Measurements from ENCODE around the gene ST7. TPM values are rescaled to one million over a fixed set of nuclear protein-coding genes. Genes with fewer than 3 reads are reported as not detected.

Gene ST7
- total RNA-seq, 1 donor, result 19.9 TPM

DNA sequence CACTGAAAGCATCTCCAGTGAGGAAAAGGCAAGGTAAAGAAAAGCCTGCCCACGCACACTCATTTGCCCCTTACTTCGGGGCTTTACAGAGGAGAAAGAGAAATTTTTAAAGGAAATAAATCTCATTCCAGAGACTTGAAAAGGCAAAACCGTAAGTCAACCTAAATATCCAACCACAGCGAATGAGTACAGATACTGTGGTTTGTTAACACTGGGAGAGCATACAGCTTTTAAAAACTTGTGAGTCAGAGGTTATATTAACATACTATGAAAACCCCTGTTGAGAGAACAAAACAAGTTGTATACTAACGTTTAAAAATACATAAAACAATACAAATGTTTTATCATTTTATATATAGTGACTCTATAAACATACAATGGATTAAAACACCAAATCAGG is 28.6 kb upstream of the ST7 start:
- Histone ChIP-seq H3K27me3 (ENCODE audit: insufficient read depth, low read length) (peaks cover 19% of the 10 kb centered on the region), H3K4me1 (ENCODE audit: insufficient read depth, low read length) (peaks cover 5% of the 10 kb centered on the region), H3K79me2 (ENCODE audit: insufficient read depth, low read length) (no peaks in the 10 kb centered on the region), H3K4me3 (ENCODE audit: insufficient read depth, low read length) (no peak overlapping the region), H3K4me2 (ENCODE audit: insufficient read depth, low read length) (peak overlapping the region; percentile 38), H3K36me3 (ENCODE audit: insufficient read depth, low read length) (no peaks in the 10 kb centered on the region), H3K9me3 (ENCODE audit: low read depth, low read length) (no peaks in the 10 kb centered on the region), H2AFZ (ENCODE audit: low read length) (no peak overlapping the region), H3K27ac (ENCODE audit: low read depth, low read length) (no peak overlapping the region), H4K20me1 (ENCODE audit: insufficient read depth, low read length) (peaks cover 2% of the 10 kb centered on the region)
- DNase-seq (ENCODE audit: insufficient read length, low spot score, missing footprints), result peak; percentile 54
- TF ChIP-seq, protein P1, sequence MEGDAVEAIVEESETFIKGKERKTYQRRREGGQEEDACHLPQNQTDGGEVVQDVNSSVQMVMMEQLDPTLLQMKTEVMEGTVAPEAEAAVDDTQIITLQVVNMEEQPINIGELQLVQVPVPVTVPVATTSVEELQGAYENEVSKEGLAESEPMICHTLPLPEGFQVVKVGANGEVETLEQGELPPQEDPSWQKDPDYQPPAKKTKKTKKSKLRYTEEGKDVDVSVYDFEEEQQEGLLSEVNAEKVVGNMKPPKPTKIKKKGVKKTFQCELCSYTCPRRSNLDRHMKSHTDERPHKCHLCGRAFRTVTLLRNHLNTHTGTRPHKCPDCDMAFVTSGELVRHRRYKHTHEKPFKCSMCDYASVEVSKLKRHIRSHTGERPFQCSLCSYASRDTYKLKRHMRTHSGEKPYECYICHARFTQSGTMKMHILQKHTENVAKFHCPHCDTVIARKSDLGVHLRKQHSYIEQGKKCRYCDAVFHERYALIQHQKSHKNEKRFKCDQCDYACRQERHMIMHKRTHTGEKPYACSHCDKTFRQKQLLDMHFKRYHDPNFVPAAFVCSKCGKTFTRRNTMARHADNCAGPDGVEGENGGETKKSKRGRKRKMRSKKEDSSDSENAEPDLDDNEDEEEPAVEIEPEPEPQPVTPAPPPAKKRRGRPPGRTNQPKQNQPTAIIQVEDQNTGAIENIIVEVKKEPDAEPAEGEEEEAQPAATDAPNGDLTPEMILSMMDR (IDR thresholded peaks at IDR 0.05; ENCODE audit: extremely low read depth, low read depth, low read length), result no peak

DNA sequence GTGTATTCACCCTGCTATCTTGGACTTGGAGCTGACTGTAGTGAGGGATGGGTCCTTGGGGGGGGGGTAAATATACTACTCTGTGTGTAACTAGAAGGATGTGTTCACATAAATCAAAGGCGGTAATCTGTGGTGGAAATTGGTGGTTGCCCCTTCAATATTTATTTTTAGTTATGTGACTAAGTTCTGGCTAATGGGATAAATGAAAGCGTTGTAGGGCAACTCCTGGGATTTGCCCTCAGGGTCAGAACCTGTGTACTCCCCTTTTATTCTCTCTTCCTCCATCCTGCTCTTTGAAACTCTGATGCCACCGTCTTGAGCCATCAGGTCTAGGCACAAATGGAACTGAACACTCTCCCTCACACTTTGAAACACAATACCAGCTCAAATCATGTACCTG is 24.3 kb upstream of the ST7 start:
- Histone ChIP-seq H3K36me3 (ENCODE audit: insufficient read depth, low read length) (no peaks in the 10 kb centered on the region), H4K20me1 (ENCODE audit: insufficient read depth, low read length) (no peaks in the 10 kb centered on the region), H3K4me3 (ENCODE audit: insufficient read depth, low read length) (no peak overlapping the region), H3K79me2 (ENCODE audit: insufficient read depth, low read length) (no peaks in the 10 kb centered on the region), H2AFZ (ENCODE audit: low read length) (no peak overlapping the region), H3K4me2 (ENCODE audit: insufficient read depth, low read length) (no peak overlapping the region), H3K27me3 (ENCODE audit: insufficient read depth, low read length) (peaks cover 19% of the 10 kb centered on the region), H3K27ac (ENCODE audit: low read depth, low read length) (no peak overlapping the region), H3K4me1 (ENCODE audit: insufficient read depth, low read length) (peaks cover 9% of the 10 kb centered on the region), H3K9me3 (ENCODE audit: low read depth, low read length) (no peaks in the 10 kb centered on the region)
- TF ChIP-seq, protein P1 (IDR thresholded peaks at IDR 0.05; ENCODE audit: extremely low read depth, low read depth, low read length), result no peak
- DNase-seq (ENCODE audit: insufficient read length, low spot score, missing footprints), result no peak

DNA sequence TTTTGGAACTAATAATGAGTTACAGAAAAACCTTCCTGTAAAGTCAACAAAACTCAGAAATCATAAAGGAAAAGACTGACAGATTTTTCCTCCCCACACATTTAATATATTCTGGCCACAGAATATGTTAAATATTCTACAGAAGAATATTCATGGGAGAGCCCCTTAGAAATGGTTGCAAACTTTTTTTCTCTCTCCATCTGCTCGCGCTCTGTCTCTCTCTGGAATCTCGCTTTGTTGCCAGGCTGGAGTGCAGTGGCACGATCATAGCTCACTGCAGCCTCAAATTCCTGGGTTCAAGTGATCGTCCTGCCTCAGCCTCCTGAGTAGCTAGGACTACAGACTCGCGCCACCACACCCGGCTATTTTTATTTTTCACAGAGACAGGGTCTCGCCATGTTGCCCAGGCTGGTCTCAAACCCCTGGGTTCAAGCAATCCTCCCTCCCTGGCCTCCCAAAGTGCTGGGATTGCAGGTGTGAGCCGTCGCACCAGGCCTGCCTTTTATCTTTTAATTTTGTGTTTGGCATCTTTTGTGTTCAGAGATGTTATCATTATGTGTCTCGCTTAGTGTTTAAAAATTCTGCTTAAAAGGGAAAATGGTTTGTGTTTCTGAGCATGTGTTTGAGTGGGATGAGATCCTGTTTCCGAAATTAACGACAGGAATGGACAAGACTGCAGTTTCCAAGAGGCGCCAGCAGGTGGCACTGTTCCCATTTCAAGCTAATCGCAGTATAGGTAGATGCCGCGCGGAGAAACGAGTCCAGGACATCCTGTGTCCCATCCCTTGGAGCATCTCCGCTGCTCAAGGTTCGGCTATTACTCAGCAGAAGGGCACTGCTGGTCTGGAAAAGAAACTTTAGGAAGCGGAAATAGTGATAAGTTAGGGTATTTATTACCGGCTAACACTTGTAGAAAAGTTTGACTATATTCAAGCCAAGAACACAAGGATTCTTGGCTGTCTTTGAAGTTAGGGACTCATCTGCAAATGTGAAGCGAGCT is 23.1 kb upstream of the ST7 start:
- Histone ChIP-seq H3K27ac (ENCODE audit: low read depth, low read length) (no peak overlapping the region), H3K36me3 (ENCODE audit: insufficient read depth, low read length) (no peaks in the 10 kb centered on the region), H3K4me2 (ENCODE audit: insufficient read depth, low read length) (peak overlapping the region; percentile 56), H3K9me3 (ENCODE audit: low read depth, low read length) (no peaks in the 10 kb centered on the region), H2AFZ (ENCODE audit: low read length) (peak overlapping the region; percentile 47), H3K4me1 (ENCODE audit: insufficient read depth, low read length) (peaks cover 4% of the 10 kb centered on the region), H3K79me2 (ENCODE audit: insufficient read depth, low read length) (no peaks in the 10 kb centered on the region), H3K27me3 (ENCODE audit: insufficient read depth, low read length) (peaks cover 19% of the 10 kb centered on the region), H4K20me1 (ENCODE audit: insufficient read depth, low read length) (no peaks in the 10 kb centered on the region), H3K4me3 (ENCODE audit: insufficient read depth, low read length) (peak overlapping the region; percentile 44)
- TF ChIP-seq, protein P1 (IDR thresholded peaks at IDR 0.05; ENCODE audit: extremely low read depth, low read depth, low read length), result peak; percentile 98
- peak; percentile 85 for DNase-seq (ENCODE audit: insufficient read length, low spot score, missing footprints)

DNA sequence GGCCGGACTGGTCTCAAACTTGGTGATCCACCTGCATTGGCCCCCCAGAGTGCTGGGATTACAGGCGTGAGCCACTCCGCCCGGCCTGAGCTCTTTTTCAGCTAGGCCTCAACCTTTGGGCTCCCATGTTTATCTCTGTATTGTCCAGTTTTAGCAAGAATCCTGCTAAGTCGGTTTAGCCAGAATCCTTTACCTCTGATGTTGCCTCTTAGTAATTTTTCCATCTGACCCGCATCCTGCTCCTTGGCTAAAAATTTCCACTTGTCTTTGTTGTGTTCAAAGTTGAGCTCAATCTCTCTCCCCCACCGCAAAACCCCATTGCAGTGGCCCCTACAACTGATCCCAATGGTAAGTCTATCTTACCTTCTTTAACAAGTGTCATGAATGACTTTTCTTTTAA is 20.7 kb upstream of the ST7 start:
- Histone ChIP-seq H2AFZ (ENCODE audit: low read length) (no peak overlapping the region), H3K79me2 (ENCODE audit: insufficient read depth, low read length) (no peaks in the 10 kb centered on the region), H3K4me2 (ENCODE audit: insufficient read depth, low read length) (no peak overlapping the region), H3K4me1 (ENCODE audit: insufficient read depth, low read length) (peaks cover 4% of the 10 kb centered on the region), H4K20me1 (ENCODE audit: insufficient read depth, low read length) (no peaks in the 10 kb centered on the region), H3K27me3 (ENCODE audit: insufficient read depth, low read length) (peaks cover 22% of the 10 kb centered on the region), H3K27ac (ENCODE audit: low read depth, low read length) (no peak overlapping the region), H3K4me3 (ENCODE audit: insufficient read depth, low read length) (no peak overlapping the region), H3K9me3 (ENCODE audit: low read depth, low read length) (no peaks in the 10 kb centered on the region), H3K36me3 (ENCODE audit: insufficient read depth, low read length) (no peaks in the 10 kb centered on the region)
- TF ChIP-seq, protein P1 (IDR thresholded peaks at IDR 0.05; ENCODE audit: extremely low read depth, low read depth, low read length), result no peak
- no peak for DNase-seq (ENCODE audit: insufficient read length, low spot score, missing footprints)

Measured in osteoblast (primary cell).